ENCODE results near the gene DLST.
A peak's percentile ranks its signal among the peaks of the same experiment; 100 is the strongest.
"Not testable (repeated sequence)": the region's sequence is repeated elsewhere in the genome, so short reads cannot be mapped to it uniquely, and the experiment has no call there.

The DLST gene

GRCh38 chr14:74917646-74918081 lies 35.9 kb downstream of the DLST start:
- DNase-seq (ENCODE audit: low read depth), result no peak

GRCh38 chr14:74918380-74918779 lies 36.7 kb downstream of the DLST start:
- no peak for DNase-seq (ENCODE audit: low read depth)

GRCh38 chr14:74919421-74920165 lies 37.9 kb downstream of the DLST start:
- DNase-seq (ENCODE audit: low read depth), result no peak

GRCh38 chr14:74920281-74920680 lies 38.6 kb downstream of the DLST start:
- DNase-seq (ENCODE audit: low read depth), result no peak

DNA sequence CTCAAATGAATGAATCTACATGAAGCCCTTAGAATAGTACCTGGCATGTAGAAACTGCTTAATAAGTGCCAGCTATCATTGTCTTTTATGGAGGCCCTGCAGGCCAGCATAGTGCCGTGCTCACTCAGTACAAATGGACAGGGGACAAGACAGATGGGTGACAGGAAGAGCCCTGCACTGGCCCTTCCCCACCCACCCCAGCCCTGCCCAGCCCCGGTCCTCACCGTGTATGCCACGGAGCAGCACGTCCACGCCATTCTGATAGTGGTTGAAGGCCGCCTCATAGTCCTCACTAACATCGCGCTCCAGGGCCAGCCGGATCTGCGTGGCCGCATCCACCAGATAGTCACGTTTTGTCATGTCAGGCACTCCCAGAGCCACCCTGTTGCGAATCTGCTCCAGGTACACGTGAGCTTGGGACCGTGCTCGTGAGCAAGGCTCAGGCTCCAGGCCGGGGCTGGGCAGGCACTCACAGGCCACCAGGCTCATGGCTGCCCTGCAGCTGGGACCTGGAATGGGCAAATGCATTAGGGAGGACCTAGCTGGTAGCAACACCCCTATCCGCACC lies 39.4 kb downstream of the DLST start:
- DNase-seq (ENCODE audit: low read depth), result no peak

DNA sequence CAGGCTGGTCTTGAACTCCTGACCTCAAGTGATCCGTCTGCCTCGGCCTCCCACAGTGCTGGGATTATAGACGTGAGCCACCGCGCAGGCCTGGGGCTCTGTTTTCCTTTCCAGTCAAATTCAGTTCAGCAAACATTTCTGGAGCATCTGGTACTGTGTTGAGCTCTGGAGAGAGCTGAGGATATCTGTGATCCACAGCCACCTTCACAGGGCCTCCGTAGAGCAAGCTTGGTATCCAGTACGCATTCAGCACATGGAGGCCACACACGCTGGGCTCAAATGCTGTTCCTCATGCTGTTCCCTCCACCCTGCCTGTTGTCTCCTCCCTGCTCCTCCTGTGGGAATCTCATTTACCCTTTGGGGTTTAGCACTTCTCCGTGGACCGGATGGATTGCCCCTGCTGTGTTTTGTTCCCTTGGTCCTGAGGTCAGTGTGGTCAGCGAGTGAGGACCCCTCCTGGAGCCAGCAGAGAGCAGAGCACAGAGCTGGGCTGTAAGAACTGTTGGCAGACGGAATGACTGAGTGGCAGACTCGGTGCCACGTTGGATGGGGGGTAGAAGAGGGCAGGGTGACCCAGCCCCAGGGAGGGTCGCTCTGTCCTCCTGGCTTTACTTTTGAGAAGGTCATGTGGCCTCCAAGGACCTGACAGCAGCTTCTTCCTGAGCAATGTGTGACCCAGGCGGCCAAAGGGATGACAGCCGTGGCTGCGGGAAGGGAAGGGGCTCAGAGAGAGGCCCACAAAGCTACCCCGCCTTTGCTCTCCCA lies 40.5 kb downstream of the DLST start:
- DNase-seq (ENCODE audit: low read depth), result no peak

DNA sequence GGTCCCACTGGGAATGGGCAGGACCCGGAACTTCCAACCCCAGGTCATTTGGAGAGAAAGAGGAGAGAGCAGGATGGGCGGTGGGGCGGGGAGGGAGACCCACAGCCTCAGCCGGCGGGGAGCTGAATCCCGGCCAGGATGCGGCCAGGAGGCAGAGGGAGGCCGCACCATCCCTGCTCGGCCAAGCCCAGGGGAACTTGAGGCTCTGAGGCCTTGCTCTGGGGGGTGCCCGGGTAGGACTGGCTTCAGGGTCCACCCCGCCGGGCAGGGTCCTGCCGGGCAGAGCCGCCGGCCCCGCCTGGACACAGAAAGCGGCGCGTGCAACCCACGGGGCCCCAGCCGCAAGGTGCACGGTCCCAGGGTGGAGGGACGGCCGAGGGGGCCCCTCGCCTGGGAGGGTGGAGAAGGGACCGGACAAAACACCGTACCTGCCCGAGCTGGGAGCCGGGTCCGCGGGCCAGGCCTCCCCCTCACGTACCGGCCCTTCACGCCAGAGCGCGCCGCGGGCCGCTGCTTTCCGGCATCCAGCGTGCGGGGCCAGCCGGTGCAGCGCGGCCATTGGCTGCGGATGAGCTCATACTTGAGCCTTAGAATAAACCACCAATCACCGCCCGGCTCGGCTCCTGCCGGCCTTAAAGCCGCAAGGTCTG lies 41.2 kb downstream of the DLST start, which contains the start of gene RPS6KL1:
RPS6KL1 (minus strand) TSS at position 509 of the 650 bp plus-strand sequence. CDS start 1,719 bp downstream, outside the sequence.
- peak; percentile 52 for DNase-seq (ENCODE audit: low read depth)

GRCh38 chr14:74924061-74924460 lies 42.3 kb downstream of the DLST start:
- no peak for DNase-seq (ENCODE audit: low read depth)

- no peak for DNase-seq (ENCODE audit: low read depth)
Observed at GRCh38 chr14:74927225-74927624, 45.5 kb downstream of the DLST start.

DNA sequence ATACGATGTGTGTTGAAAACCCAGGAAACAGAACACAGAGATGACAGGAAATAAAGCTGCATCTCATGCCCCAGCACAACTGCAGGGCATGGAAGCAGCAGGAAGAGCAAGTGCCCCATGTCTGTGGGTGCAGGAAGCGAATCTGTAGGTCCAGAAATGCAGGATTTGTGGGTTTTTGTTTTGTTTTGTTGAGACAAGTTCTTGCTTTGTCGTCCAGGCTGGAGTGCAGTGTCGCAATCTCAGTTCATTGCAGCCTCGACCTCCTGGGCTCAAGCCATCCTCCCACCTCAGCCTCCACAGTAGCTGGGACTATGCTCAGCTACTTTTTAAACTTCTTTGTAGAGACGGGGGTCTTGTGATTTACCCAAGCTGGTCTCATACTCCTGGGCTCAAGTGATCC lies 47.5 kb downstream of the DLST start:
- DNase-seq (ENCODE audit: low read depth), result no peak

GRCh38 chr14:74931744-74932143 lies 50.0 kb downstream of the DLST start:
- DNase-seq (ENCODE audit: low read depth), result not testable (repeated sequence)

DNA sequence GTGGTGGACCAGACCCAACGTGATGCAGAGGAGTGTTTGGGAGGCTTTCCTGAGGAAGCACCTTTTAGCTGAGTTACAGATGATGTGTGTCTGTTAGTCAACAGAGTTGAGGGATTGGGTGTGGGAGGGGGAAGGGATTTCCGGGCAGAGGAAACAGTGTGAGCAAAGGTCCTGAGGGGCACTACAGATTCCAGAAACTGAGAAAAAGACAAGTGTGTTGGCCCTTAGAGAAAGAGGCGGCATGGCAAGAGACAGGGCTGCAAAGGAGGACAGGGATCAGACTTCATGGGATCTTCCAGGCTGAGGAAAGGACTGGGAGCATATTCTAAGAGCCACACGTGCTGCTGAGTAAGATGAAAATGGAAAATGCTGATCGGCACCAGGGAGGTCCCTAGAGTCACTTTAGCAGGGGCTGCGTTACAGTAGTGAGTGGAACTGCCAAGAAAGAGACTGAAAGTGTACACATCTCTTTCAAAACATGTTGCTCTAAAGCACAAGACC lies 50.7 kb downstream of the DLST start:
- no peak for DNase-seq (ENCODE audit: low read depth)

DNA sequence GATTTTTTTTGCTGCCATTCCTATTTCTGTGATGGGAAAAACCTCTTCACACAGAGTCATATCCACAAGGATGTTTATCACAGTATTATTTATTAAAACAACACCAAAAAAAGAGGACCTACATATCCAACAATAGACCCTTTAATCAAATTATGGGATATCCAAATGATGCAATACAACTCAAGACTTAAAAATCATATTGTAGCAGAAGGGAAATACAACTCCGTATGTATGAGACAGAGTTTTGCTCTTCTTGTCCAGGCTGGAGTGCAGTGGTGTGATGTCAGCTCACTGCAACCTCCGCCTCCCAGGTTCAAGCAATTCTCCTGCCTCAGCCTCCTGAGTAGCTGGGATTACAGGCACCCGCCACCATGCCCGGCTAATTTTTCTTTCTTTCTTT lies 51.2 kb downstream of the DLST start:
- DNase-seq (ENCODE audit: low read depth), result not testable (repeated sequence)

DNA sequence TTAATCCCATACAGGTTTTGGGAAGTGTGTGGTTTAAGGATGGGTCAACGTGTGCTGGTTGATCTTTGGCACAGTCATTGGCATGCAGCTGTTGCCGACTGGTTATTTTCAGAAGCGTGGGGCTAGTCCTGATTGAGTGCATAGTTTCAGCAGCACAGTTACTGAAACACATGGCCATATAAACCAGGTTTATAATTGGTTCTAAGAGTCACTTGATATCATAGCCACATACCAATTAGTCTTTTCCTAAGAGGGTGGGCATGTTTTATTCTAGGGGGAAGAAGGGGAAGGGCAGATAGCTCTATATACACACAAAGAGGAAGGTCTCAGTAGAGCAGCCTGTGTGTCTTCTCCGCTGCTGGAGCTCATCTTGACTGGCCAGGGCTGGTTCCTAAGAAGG lies 52.3 kb downstream of the DLST start:
- DNase-seq (ENCODE audit: low read depth), result no peak

- no peak for DNase-seq (ENCODE audit: low read depth)
Observed at GRCh38 chr14:74934476-74935359, 53.0 kb downstream of the DLST start.

DNA sequence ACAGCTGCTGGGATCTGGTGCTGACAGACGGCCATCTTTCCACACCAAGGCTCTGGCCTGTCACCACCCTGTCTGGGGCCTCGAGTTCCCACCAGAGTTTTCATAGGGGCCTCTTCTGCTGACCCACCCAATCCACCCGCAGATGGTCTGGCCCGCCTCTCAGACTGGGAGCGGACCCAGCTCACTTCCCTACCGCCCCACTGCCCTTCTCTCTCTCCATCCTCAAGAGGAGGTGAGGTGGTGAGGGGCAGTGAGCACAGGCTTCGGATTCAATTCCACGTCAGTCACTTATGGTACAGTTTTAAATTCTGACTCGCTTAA lies 53.6 kb downstream of the DLST start:
- DNase-seq (ENCODE audit: low read depth), result no peak

- DNase-seq (ENCODE audit: low read depth), result no peak
Observed at GRCh38 chr14:74936151-74936550, 54.4 kb downstream of the DLST start.

DNA sequence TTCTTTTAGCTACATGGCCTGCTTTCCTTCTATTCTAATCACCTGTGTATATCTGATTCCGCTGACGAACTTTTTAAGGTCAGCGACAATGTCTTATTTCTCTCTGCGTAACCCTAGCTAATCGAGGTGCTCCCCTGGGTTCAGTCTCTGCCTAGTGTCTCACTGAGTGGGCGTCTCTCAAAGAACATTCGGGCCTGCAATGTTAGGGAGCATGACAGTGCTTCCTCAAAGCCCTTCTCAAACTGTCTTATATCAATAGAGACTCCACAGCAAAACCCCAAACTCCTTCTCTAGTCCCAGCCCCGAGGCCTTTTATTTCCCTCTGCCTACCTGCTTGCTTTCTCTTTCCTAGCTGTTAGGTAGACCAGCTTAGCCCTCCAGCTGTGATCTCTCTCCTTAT lies 55.0 kb downstream of the DLST start:
- no peak for DNase-seq (ENCODE audit: low read depth)

DNA sequence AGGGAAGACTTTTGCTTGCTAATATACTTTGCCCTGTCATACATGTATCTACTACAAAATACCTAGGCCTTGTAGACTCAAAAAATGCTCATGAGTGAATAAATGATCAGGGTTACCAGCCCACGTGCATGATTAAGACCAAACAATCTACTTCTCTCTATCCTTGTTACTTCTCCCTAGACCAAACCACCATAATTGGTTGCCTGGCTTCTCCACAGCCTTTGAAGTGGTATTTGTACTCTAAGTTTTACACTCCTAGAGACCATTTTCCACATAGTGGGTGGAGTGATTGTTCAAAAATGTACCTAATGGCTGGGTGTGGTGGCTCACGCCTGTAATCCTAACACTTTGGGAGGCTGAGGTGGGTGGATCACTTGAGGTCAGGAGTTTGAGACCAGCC lies 55.5 kb downstream of the DLST start:
- no peak for DNase-seq (ENCODE audit: low read depth)

DNA sequence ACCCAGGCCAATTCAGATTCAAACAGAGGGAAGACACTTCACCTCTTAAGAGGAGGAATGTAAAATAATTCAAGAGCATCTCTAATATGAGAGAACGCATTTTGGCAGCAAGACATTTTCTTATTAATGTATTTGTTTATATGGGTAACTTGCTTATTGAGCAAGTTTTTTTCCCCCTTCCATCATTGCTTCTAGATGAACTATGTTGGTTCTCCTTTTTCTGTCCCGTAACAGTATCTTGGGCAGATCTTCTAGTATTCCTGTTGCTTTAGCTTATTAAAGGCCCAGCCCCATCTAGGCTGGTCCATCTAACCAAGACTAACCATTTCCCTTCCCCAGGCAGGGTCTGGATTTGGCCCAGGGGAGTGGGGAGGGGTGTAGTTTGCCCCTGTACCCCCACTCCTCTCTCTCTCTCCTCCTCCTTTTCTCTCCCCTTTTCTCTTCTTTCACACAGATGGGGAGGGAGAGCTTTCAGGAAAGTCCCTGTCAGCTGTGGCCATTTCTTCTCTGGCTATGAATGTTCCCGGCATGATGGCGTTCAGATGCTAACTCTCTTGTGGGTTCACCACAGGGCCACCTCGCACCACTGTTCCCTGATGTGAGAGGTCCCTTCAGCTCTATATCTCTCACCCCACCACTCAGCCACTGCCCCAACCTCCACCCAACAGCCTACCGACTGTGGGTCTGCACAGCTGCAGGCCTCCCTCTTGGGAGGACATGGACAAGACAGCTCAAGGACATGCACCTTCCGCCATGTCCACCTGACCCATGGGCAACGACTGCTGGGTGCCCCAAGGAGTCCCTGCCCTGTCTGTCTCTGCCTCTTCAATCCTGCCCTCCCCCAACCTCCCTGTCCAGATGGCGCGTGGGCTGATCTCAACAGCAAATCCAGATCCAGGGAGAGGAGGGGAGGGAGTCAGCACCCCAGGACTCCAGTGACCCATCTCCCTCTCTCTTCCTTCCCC lies 57.1 kb downstream of the DLST start:
- DNase-seq (ENCODE audit: low read depth), result no peak

All from T follicular helper cell (primary cell).